Measurements from ENCODE around the gene URAD. TPM values are rescaled to one million over a fixed set of nuclear protein-coding genes. Genes with fewer than 3 reads are reported as not detected.

The URAD gene
- polyA plus RNA-seq, 2 of the 4 experiments (the other 2 are of a cell fraction) = not detected

- POLR2A ChIA-PET = no interaction called here
- Histone ChIP-seq H3K27ac (no peak overlapping the region), H3K4me3 (no peak overlapping the region), H3K9me3 (no peaks in the 10 kb centered on the region), H3K4me2 (no peak overlapping the region), H3K4me1 (no peaks in the 10 kb centered on the region)
- 53% methylated on average over 5 of the region's 5 CpGs for WGBS (ENCODE audit: missing lambda C conversion rate)
- TF ChIP-seq RNF2 (IDR thresholded peaks at IDR 0.05; ENCODE audit: borderline replicate concordance, low read depth) = no peak
- TF ChIP-seq HOXA7 (CRISPR knock-in tag; IDR thresholded peaks at IDR 0.05) = no peak
- no peak for TF ChIP-seq FOSL2 (IDR thresholded peaks at IDR 0.05)
- TF ChIP-seq FOSL2 (CRISPR knock-in tag; IDR thresholded peaks at IDR 0.05) = no peak
- no peak for TF ChIP-seq CBX2 (IDR thresholded peaks at IDR 0.05; ENCODE audit: borderline replicate concordance, low read depth)
- no peak for TF ChIP-seq ZSCAN20 (CRISPR knock-in tag; IDR thresholded peaks at IDR 0.05)
- no peak for TF ChIP-seq NPAS2 (CRISPR knock-in tag; IDR thresholded peaks at IDR 0.05; ENCODE audit: borderline replicate concordance)
- TF ChIP-seq HOXB5 (CRISPR knock-in tag; IDR thresholded peaks at IDR 0.05) = no peak
- TF ChIP-seq SREBF2 (IDR thresholded peaks at IDR 0.05) = no peak
- TF ChIP-seq HES2 (IDR thresholded peaks at IDR 0.05) = no peak
- no peak for TF ChIP-seq JUNB (IDR thresholded peaks at IDR 0.05)
- no peak for TF ChIP-seq KDM5A (IDR thresholded peaks at IDR 0.05)
- TF ChIP-seq FOSB (CRISPR knock-in tag; IDR thresholded peaks at IDR 0.05) = no peak
- no peak for TF ChIP-seq ATOH8 (CRISPR knock-in tag; IDR thresholded peaks at IDR 0.05; ENCODE audit: low read depth)
- no peak for TF ChIP-seq TP53 (CRISPR knock-in tag; IDR thresholded peaks at IDR 0.05)
- no peak for TF ChIP-seq CEBPB (IDR thresholded peaks at IDR 0.05)
- FAIRE-seq (no peak), DNase-seq (ENCODE audit: low read depth in 1 of 2, low spot score in 1 of 2) (no peak), ATAC-seq (no peak)
- CTCF ChIA-PET = no interaction called here
Measured at GRCh38 chr13:28031896-28032288, 43.4 kb upstream of the URAD start.

- FAIRE-seq = no peak
- TF ChIP-seq HOXB13 (CRISPR knock-in tag; IDR thresholded peaks at IDR 0.05; ENCODE audit: low read depth) (no peak), REST (IDR thresholded peaks at IDR 0.05) (no peak), HOXA7 (CRISPR knock-in tag; IDR thresholded peaks at IDR 0.05) (no peak), HOXB5 (CRISPR knock-in tag; IDR thresholded peaks at IDR 0.05) (no peak), RNF2 (IDR thresholded peaks at IDR 0.05; ENCODE audit: borderline replicate concordance, low read depth) (no peak), ESRRA (IDR thresholded peaks at IDR 0.05; ENCODE audit: borderline replicate concordance, low read length) (no peak), TP53 (CRISPR knock-in tag; IDR thresholded peaks at IDR 0.05) (no peak), EP300 (IDR thresholded peaks at IDR 0.05) (no peak), HMGXB4 (CRISPR knock-in tag; IDR thresholded peaks at IDR 0.05; ENCODE audit: borderline replicate concordance) (no peak), CBX8 (IDR thresholded peaks at IDR 0.05) (no peak), JUNB (IDR thresholded peaks at IDR 0.05) (no peak), TFCP2L1 (CRISPR knock-in tag; IDR thresholded peaks at IDR 0.05) (no peak)
- no peaks in the 10 kb centered on the region for H3K9me3 ChIP-seq
- H3K27ac ChIP-seq = no peak overlapping the region
- H3K4me2 ChIP-seq = no peak overlapping the region
- WGBS (ENCODE audit: missing lambda C conversion rate) = 61% methylated on average over 10 of the region's 10 CpGs
- CTCF ChIA-PET = no interaction called here
- POLR2A ChIA-PET = no interaction called here
- DNase-seq (ENCODE audit: low read depth in 1 of 2, low spot score in 1 of 2) = no peak
- H3K4me3 ChIP-seq = no peak overlapping the region
- H3K4me1 ChIP-seq = no peaks in the 10 kb centered on the region
- ATAC-seq = no peak
Measured at GRCh38 chr13:28031220-28031895, 42.9 kb upstream of the URAD start.
